K562 (cell line): ENCODE results near the gene PITPNB. TPM values are rescaled to one million over a fixed set of nuclear protein-coding genes. Genes with fewer than 3 reads are reported as not detected.

ENCODE experiments used
- ATAC-seq: fragments of 200-7000 bp; cut with Tn5 transposase; 3 replicates; pipeline ENCODE4 v1.9.1; 2020; ENCODE audit warnings: moderate library complexity
- BruUV-seq: library from RNA; stranded (reverse); fragments of 400-500 nt; replicated peaks from 2 replicates; lab custom pipeline; 2021; lab: Mats Ljungman, UMichigan
- CTCF ChIA-PET: fragments of 300-600 bp; formaldehyde crosslinking; extraction: SDS; loops from one replicate; lab custom pipeline; 2021; ENCODE audit warnings: low intra/inter-chr PET ratio; lab: Yijun Ruan, JAX
- POLR2A ChIA-PET: fragments of 300-600, 350-650 bp; sonication (Branson Sonifier 250); formaldehyde crosslinking; extraction: SDS; loops from one replicate; lab custom pipeline; 2021; ENCODE audit warnings: antibody characterized with exemption, inconsistent platforms; lab: Yijun Ruan, JAX
- DNase-seq, 4 experiments: peaks; one replicate each; pipeline versions ENCODE4 v3.0.0 to v3.0.0-alpha.2; 2011 to 2018; ENCODE audit warnings: low spot score in 3 of 4, mixed read lengths in 3 of 4; ENCODE audit errors: extremely low read depth in 1 of 4
- FAIRE-seq: peaks from 2 replicates; lab custom pipeline; 2011; peaks lifted over from hg19 to GRCh38; lab: Jason Lieb, UNC
- H2AFZ ChIP-seq: 2 replicates; pipeline ENCODE4 v1.6.0; 2011; ENCODE audit warnings: low read depth, low read length, control low read depth, inconsistent platforms
- H3K27ac ChIP-seq: fragments of 200-600 bp; 3 replicates; pipeline ENCODE4 v1.8.0; 2011; ENCODE audit warnings: low read depth, mild to moderate bottlenecking, control low read depth, inconsistent platforms, low read length, moderate library complexity, mixed read lengths; ENCODE audit errors: extremely low read depth
- H3K27me3 ChIP-seq, 2 experiments: fragments of 300-600 bp in 1 of 2; 2 replicates in 1 of 2; 3 replicates in 1 of 2; pipeline versions ENCODE4 v1.6.0 to v1.8.0; 2011; ENCODE audit warnings: inconsistent platforms in 2 of 2, low read length in 2 of 2, mild to moderate bottlenecking in 1 of 2, mixed read lengths in 1 of 2, moderate library complexity in 1 of 2; ENCODE audit not compliant: control insufficient read depth in 2 of 2, insufficient read depth in 2 of 2
- H3K36me3 ChIP-seq: fragments of 300-600 bp; 3 replicates; pipeline ENCODE4 v1.8.0; 2011; ENCODE audit warnings: mild to moderate bottlenecking, low read length, inconsistent platforms; ENCODE audit not compliant: control insufficient read depth, insufficient read depth
- H3K4me1 ChIP-seq, 2 experiments: fragments of 200-600 bp in 1 of 2; replicated peaks in 1 of 2; 2 replicates in 1 of 2; 3 replicates in 1 of 2; pipeline versions ENCODE4 v1.5.1 to v1.8.0; 2011; ENCODE audit warnings: inconsistent platforms in 2 of 2, low read length in 2 of 2, mild to moderate bottlenecking in 1 of 2, mixed read lengths in 1 of 2, moderate library complexity in 1 of 2; ENCODE audit not compliant: control insufficient read depth in 2 of 2, insufficient read depth in 2 of 2
- H3K4me2 ChIP-seq: 2 replicates; pipeline ENCODE4 v1.6.1; 2011; ENCODE audit warnings: low read length, control low read depth, inconsistent platforms, mixed read lengths; ENCODE audit not compliant: insufficient read depth
- H3K4me3 ChIP-seq: fragments of 200-600 bp; sonication (generic), shearing (Covaris generic); 2 replicates; pipeline ENCODE4 v1.5.1; 2016; ENCODE audit warnings: control low read depth, inconsistent platforms
- H3K79me2 ChIP-seq: fragments of 200-600 bp; 3 replicates; pipeline ENCODE4 v1.8.0; 2011; ENCODE audit warnings: low read length, inconsistent platforms; ENCODE audit not compliant: control insufficient read depth, insufficient read depth
- H3K9ac ChIP-seq, 2 experiments: 2 replicates each; pipeline versions ENCODE4 v1.6.0 to v1.6.1; 2011; ENCODE audit warnings: low read depth in 2 of 2, low read length in 2 of 2, control low read depth in 1 of 2, inconsistent platforms in 1 of 2, mild to moderate bottlenecking in 1 of 2, mixed read lengths in 1 of 2; ENCODE audit not compliant: insufficient read depth in 1 of 2
- H3K9me1 ChIP-seq: one replicate; pipeline ENCODE4 v1.6.0; 2011; ENCODE audit warnings: inconsistent platforms, mild to moderate bottlenecking, low read length, moderate library complexity; ENCODE audit not compliant: control insufficient read depth, insufficient read depth
- H3K9me3 ChIP-seq: replicated peaks from 2 replicates; pipeline ENCODE4 v1.5.1; 2011; ENCODE audit warnings: low read depth, low read length, inconsistent platforms; ENCODE audit not compliant: control insufficient read depth, insufficient read depth
- H4K20me1 ChIP-seq: replicated peaks from 2 replicates; pipeline ENCODE4 v1.6.1; 2011; ENCODE audit warnings: low read length, inconsistent platforms, mixed read lengths; ENCODE audit not compliant: control insufficient read depth, insufficient read depth
- E4F1 ChIP-seq: fragments of 250-450 bp; sonication (Bioruptor Pico); IDR thresholded peaks from 2 replicates; pipeline ENCODE4 v1.5.0; 2021; ENCODE audit warnings: mild to moderate bottlenecking, borderline replicate concordance
- ELF1 ChIP-seq: fragments of 200-800 bp; sonication (Bioruptor generic); IDR thresholded peaks from 2 replicates; pipeline ENCODE4 v1.6.1; 2016; ENCODE audit warnings: missing genetic modification characterization, missing compliant biosample characterization
- NFXL1 ChIP-seq: fragments of 450-650 bp; formaldehyde crosslinking; IDR thresholded peaks from 2 replicates; pipeline ENCODE4 v1.4.0; 2021; ENCODE audit warnings: mild to moderate bottlenecking
- ZNF224 ChIP-seq: sonication (generic); formaldehyde crosslinking; IDR thresholded peaks from 2 replicates; pipeline ENCODE4 v1.8.0; 2022; ENCODE audit warnings: mild to moderate bottlenecking, missing genetic modification reagents
- ZNF23 ChIP-seq: fragments of 250-450 bp; sonication (Bioruptor Pico); IDR thresholded peaks from 2 replicates; pipeline ENCODE4 v1.4.0; 2020; ENCODE audit warnings: mild to moderate bottlenecking
- ZNF444 ChIP-seq: fragments of 250-450 bp; sonication (Bioruptor Pico); IDR thresholded peaks from 2 replicates; pipeline ENCODE4 v1.4.0; 2020; ENCODE audit warnings: mild to moderate bottlenecking, moderate library complexity
- WGBS: fragments of 100-300 bp; shearing (Covaris generic); methylation state at CpG from one replicate; pipeline ENCODE4 v1.1.6; 2016; ENCODE audit warnings: low coverage, mixed read lengths; ENCODE audit not compliant: insufficient coverage; ENCODE audit errors: missing lambda C conversion rate; 5-methylcytosine and 5-hydroxymethylcytosine counted together
- in situ Hi-C: fragments of 300-500 bp; cut with MboI; formaldehyde crosslinking; loops from 4 replicates; pipeline ENCODE4 v1.15.0; 2018; ENCODE audit warnings: inconsistent platforms, mixed read lengths
- intact Hi-C: fragments of 100-400 bp; cut with micrococcal nuclease; formaldehyde crosslinking; loops from 2 replicates; pipeline ENCODE4 v1.14.2; 2022
- polyA plus RNA-seq, 8 experiments: library from polyadenylated mRNA; depleted of rRNA in 4 of 8; stranded (reverse) in 5 of 8; unstranded in 3 of 8; fragments of >200 nt; fragmentation: Nextera tagmentation in 2 of 8; fragmentation: Illumina TruSeq in 1 of 8; extraction: Ambion mirVana in 2 of 8; extraction: Trizol in 1 of 8; gene quantifications; 2 replicates each; pipeline versions ENCODE4 v1.2.1 to v1.2.3, GENCODE V29; 2011 to 2014; ENCODE audit warnings: inconsistent platforms in 1 of 8, missing spikeins in 1 of 8
- total RNA-seq, 7 experiments: library from RNA; depleted of rRNA in 6 of 7; stranded (reverse); fragments of >200 nt in 6 of 7; fragmentation: Illumina TruSeq in 2 of 7; extraction: Trizol in 2 of 7; gene quantifications; 2 replicates each; pipeline versions ENCODE4 v1.2.1 to v1.2.3, GENCODE V29; 2011 to 2021; ENCODE audit warnings: low replicate concordance in 1 of 7

The PITPNB gene
- total and polyA plus RNA-seq, 9 of the 15 experiments (the other 6 are each of a cell fraction or from before 2014, with no cell fraction given) = 13.1 to 52.4 (median 34.7) TPM

DNA sequence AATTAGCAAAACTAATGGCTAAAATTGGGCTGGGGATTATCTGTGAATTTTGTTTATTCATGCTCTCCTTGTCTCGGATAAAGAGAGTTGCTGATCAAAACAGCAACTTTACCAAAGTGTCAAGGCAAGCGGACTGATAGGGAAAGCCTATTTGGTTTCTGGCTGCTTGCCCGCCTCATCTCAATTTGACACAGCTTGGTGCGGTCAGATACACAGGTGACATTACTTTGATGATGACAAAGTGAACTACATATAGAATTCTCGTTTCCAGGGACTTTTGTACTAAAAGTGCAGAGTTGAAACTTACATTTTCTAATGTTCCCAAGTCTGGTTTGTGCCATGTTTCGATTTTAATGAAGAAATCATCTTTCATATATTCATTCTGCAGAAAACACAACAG is 22.8 kb downstream of the PITPNB start (continued):
- no peak for TF ChIP-seq ZNF23 (CRISPR knock-in tag)
- no peak for TF ChIP-seq ELF1 (tag)

DNA sequence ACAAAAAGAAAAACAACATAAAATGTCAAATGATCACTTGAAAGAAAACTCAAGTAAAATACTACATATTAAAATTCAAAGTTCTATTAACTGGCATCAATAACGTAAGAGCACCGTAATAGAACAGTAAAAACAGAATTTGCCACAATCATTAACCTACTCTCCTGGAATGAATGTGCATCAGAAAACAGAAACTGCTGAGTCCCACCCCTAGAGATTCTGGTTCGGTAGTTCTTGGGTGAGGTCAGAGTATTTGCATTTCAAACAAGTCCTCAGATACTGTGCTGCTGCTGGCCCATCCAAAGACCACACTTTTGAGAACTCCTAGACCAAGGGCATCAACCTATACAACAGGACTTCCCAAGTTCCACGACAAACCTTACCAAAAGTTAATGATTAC is 23.5 kb downstream of the PITPNB start:
- H3K79me2 ChIP-seq = peaks cover 3% of the 10 kb centered on the region; the same call in 1 of the 3 replicates

More for the DNA sequence above, 23.5 kb downstream of the PITPNB start:
- H4K20me1 ChIP-seq = no peaks in the 10 kb centered on the region
- TF ChIP-seq E4F1 (no peak), NFXL1 (no peak), ZNF224 (no peak), ZNF444 (CRISPR knock-in tag) (no peak)
- TF ChIP-seq, all 486 proteins: peak for 0
- no peak overlapping the region for H2AFZ ChIP-seq
- peaks cover 85% of the 10 kb centered on the region for H3K36me3 ChIP-seq
- no peak overlapping the region for H3K27ac ChIP-seq
- H3K9me3 ChIP-seq = no peaks in the 10 kb centered on the region
- H3K4me3 ChIP-seq = no peak overlapping the region
- ChIA-PET POLR2A (interaction anchor here (1.0 kb wide), 1 partner anchor 12 kb away, joined by 3 read pairs; no protein-coding TSS in a partner anchor), CTCF (no interaction called here)
- in situ Hi-C loops (loop anchor here (25.0 kb wide), 1 partner anchor 692 kb away; no protein-coding TSS in a partner anchor), intact Hi-C loops (no loop called here)
- no peak overlapping the region for H3K9ac ChIP-seq
- DNase-seq = no peak
- no peak overlapping the region for H3K4me2 ChIP-seq
- H3K9me1 ChIP-seq = no peaks in the 10 kb centered on the region
- H3K4me1 ChIP-seq = no peaks in the 10 kb centered on the region; a peak in 1 of 5 replicates
- 93% methylated on average over 4 of the region's 4 CpGs for WGBS
- BruUV-seq = no TSS peak
- no peaks in the 10 kb centered on the region for H3K27me3 ChIP-seq
- ATAC-seq = no peak
- no peak for FAIRE-seq
